ENCODE results near the gene THAP12.
A peak's percentile ranks its signal among the peaks of the same experiment; 100 is the strongest.

The THAP12 gene

GRCh38 chr11:76380977-76381719 is at the start of gene THAP12, which contains the start of gene GVQW3:
Gene THAP12 (minus strand): TSS chr11:76381132. CDS start chr11:76380836, 296 bp downstream.
Gene GVQW3 (plus strand): TSS chr11:76381323. CDS start chr11:76381829, 506 bp downstream.
- H3K4me3 ChIP-seq (ENCODE audit: low read depth, low read length) = peak within 1 kb of the TSS; percentile 82
- TF ChIP-seq CTCF (IDR thresholded peaks at IDR 0.05; ENCODE audit: low read depth, low read length) = no peak

- H3K4me3 ChIP-seq (ENCODE audit: low read depth, low read length) = no peak overlapping the region
- TF ChIP-seq CTCF (IDR thresholded peaks at IDR 0.05; ENCODE audit: low read depth, low read length) = no peak
Observed at GRCh38 chr11:76426660-76427059, 45.7 kb upstream of the THAP12 start.

- no peak overlapping the region for H3K4me3 ChIP-seq (ENCODE audit: low read depth, low read length)
- no peak for TF ChIP-seq CTCF (IDR thresholded peaks at IDR 0.05; ENCODE audit: low read depth, low read length)
Observed at GRCh38 chr11:76424891-76425290, 44.0 kb upstream of the THAP12 start.

GRCh38 chr11:76424379-76424778 is 43.4 kb upstream of the THAP12 start:
- no peak overlapping the region for H3K4me3 ChIP-seq (ENCODE audit: low read depth, low read length)
- TF ChIP-seq CTCF (IDR thresholded peaks at IDR 0.05; ENCODE audit: low read depth, low read length) = no peak

GRCh38 chr11:76419896-76420295 is 39.0 kb upstream of the THAP12 start:
- H3K4me3 ChIP-seq (ENCODE audit: low read depth, low read length) = no peak overlapping the region
- TF ChIP-seq CTCF (IDR thresholded peaks at IDR 0.05; ENCODE audit: low read depth, low read length) = 0 out of 2 replicates have a peak, but pooled peaks have one; percentile 3

- TF ChIP-seq CTCF (IDR thresholded peaks at IDR 0.05; ENCODE audit: low read depth, low read length) = no peak
- H3K4me3 ChIP-seq (ENCODE audit: low read depth, low read length) = no peak overlapping the region
Observed at GRCh38 chr11:76415073-76415472, 34.1 kb upstream of the THAP12 start.

GRCh38 chr11:76410851-76411357 is 30.0 kb upstream of the THAP12 start:
- TF ChIP-seq CTCF (IDR thresholded peaks at IDR 0.05; ENCODE audit: low read depth, low read length) = no peak

More at GRCh38 chr11:76410851-76411357, 30.0 kb upstream of the THAP12 start:
- H3K4me3 ChIP-seq (ENCODE audit: low read depth, low read length) = no peak overlapping the region

All from WI38 (cell line).